Measurements from ENCODE around the gene SV2C.
"Not testable (repeated sequence)": the region's sequence is repeated elsewhere in the genome, so short reads cannot be mapped to it uniquely, and the experiment has no call there.

Gene SV2C

DNA sequence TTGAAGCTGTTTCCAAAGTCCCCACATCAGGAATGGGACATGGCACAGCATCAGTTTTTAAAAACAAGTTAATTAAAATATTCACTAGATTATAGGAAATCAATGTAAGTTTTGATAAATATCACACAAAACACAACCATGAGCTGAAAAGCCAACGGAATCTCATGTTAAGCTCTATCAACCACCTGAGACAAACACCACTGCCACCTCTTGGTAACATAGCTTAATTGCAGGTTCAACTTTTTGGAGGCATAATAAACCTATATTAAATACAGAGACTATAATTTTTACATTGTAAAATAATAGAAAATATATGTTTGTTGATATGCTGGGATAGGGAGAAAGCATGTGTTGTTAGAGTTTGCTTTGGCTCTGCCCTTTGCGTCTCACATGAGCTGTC is 126.1 kb downstream of the SV2C start:
- DNase-seq = no peak

DNA sequence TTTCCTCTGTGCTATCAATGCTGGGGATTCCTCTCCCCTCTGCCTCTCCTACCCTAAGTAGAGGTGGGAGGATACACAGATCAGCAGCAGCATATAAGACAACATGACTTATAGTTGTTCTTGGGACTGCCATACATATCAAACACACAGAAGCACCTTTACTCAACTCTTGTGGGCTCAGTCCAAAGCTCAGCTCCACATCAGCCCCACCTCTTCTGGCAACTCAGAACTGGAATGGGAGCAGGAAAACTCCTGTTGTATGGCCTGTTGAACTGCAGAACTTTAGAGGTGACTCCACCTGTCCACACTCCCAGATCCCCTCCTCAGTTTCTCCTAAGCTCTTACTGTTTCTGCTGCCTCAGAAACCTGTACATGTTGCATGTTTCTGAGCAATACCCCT is 127.8 kb downstream of the SV2C start:
- no peak for DNase-seq

DNA sequence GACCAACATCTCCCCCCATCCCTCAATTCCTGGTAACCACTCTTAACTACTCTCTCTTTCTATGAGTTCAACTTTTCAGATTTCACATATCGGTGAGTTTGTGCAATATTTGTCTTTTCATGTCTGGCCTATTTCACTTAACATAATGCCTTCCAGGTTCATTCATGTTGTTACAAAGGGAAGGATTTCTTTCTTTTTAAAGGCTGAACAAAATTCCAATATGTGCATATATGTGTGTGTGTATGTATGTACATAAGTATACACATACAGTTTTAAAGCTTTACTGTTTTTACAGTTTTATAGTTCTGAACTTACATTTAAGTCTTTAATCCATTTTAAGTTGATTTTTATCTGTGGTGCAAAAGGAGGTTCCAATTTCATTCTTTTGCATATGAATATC is 130.7 kb downstream of the SV2C start:
- no peak for DNase-seq

DNA sequence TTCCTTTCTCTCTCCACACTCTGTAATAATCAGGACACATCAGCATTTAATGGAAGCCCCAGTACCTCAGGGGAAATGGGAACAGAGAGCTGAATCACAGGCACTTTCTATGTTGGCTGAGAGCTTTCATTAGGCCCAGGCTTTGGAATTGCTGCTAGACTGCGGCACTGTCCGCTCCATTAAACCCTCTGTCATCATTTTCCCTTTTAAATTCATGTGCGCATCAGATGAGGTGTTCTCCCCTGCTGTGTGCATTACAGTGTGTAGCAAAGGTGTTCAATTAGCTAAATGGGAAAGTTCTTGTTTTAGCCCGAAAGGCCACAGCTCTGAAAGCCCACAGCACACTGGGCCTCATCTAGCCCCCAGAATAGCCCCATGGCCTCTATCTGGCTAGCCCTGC is 133.6 kb downstream of the SV2C start:
- no peak for DNase-seq

DNA sequence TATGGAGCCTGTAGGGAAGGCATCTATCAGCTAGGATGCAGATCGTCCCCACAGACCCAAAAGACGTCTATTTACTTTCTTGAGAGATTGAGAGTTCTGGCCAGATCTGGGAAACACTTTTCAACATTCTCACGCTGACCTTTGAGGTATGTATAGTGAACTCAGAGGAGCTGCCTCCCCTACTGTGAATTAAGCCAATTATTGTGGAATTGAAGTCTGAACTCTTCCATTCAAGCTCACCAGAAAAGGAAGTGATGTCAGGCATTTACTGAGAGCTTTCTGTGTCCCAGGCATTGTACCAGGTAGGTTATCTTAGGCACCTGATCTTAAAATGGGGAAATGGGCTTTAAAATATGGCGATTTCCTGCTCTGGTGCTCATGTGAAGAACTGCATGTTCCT is 136.5 kb downstream of the SV2C start:
- DNase-seq = no peak

DNA sequence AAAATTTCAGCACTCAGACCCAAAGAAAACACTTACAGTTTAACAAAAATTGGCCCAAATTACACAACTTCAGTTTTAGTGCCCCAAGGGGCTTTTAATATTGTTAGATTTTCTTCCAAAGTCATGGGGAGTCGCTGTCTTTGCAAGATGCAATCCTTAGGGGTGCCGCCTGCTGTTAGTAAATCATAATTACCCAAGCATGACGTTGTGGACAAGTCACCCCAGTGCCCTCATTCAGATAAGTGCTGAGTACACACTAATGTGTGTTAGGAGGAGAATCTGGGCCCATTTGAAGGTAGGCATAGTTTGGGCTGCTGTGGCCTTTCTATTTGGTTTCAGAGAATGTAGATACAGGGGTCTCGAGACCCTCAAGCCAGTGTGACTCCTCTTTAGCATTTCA is 138.1 kb downstream of the SV2C start:
- DNase-seq = no peak

DNA sequence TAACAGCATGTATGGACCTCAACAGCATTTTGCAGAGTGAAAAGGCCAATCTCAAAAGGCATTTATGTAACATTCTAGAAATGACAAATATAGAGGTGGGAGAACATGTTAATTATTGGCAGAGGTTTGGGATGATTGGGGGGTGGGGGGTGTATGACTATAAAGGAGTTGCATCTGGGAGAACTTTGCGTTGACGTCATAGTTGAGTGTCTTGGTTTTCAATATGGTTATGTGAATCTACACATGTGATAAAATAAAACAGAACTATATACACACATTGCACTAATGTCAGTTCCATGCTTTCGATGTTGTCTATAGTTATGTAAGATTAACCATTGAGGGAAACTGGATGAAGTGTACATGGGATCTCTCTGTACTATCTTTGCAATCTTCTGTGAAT is 139.1 kb downstream of the SV2C start:
- DNase-seq = no peak

DNA sequence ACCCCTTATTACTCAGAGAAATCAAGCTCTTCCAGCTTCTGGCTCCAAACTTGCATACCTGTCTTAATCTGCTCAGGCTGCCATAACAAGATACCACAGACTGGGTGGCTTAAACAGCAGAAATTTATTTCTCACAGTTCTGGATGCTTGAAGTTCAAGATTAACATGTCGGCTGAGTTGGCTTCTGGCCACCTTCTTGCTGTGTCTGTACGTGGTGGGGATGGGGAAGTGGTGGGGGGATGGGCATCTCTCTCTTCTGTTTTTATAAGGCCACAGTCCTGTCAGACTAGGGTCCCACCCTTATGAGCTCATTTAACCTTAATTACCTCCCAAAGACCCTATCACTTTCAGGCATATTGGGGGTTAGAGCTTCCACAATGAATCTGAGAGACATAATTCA is 140.5 kb downstream of the SV2C start:
- no peak for DNase-seq

DNA sequence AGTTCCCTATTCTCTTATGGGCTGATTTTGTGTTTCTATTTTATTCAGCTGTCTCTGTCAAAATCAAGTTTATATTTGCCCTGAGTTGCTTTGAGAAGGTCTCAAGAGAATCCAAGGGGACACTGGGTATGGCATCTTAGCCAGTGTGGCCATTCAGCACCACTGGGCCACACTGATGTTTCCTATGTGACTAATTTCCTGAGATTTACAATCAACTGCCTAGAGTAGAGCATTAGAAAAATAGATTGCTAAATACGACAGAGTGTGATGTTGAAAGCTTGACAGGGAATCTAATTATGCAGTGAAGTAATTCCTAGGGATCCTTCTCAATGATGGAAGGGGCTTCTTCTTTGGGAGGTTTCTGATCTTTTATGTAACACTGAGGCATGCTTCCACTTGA is 141.7 kb downstream of the SV2C start:
- no peak for DNase-seq

DNA sequence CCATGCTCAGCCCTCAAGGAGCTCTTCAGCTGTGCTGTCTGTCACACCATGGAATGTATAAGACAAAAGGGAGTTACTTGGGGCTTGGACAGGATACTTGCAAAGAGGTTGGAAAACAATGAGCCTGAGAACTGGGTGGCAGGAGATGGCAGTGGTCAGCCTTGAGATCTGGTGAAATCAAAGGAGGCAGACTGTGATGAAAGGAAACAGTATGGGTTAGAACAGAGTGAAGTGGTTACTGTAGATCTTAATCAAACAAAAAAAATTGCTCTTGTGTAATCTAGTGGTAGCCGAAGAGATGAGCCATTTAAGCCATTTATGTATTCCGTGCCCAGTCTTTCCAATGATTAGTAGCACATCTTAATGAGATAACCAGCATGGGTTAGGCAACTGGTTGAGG is 142.2 kb downstream of the SV2C start:
- no peak for DNase-seq

DNA sequence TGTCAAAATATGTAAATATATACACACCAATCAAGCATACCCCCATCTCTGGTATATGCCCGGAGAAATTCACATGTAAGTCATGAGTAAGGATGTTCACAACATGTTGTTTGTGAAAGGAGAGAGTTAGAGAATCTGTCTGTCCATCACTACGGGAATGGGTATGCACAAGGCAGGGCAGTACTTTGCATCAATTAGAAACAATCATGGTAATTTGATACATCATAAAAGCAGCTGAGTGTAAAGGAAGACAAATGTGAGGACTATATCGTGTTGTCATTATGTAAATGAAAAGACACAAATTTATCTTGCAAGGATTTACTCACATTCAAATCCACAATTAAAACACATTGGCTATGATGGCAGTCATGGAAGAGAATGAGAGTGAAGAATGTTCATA is 146.7 kb downstream of the SV2C start:
- DNase-seq = no peak

DNA sequence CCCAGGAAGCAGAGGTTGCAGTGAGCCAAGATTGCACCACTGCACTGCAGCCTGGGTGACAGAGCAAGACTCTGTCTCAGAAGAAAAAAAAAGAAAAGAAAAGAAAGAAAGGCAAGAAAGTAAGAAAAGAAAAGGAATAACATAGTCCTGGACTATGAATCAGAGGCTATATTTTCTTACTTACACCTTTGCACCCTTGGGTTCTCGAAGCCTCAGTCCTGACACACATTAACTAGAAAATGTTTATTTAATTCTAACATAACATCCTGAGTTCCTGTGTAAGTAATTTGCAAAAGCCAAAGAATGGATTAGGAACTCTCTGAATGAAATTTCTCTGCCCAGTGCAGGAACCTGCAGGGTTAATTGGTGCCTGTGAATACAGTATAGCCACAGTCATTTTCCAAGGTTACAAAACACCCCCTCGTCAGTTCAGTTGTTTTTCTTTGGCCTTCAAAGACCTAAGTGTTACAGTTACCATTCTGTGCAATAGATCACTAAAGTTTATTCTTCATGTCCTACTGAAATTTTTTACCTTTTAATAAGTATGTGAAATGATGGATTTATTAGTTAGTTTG is 147.6 kb downstream of the SV2C start:
- no peak for DNase-seq

DNA sequence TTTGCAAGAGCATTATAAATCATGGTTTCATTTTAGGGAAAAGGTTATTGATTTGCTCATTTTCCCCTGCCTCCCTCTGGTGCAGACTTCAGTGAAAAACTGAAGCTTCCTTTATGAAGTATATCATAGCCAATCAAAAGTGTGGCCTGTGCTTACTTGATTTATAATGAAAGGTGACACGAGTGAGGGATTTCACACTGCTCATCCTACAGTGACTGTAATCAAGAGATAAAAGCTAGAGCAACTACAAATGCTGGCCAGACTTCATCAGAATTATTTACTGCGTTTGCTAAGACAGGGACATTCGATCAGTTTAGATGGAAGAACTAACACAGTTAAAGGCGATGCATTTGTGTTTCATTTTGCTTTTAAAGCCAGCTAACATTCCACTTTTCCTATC is 151.5 kb downstream of the SV2C start:
- no peak for DNase-seq

DNA sequence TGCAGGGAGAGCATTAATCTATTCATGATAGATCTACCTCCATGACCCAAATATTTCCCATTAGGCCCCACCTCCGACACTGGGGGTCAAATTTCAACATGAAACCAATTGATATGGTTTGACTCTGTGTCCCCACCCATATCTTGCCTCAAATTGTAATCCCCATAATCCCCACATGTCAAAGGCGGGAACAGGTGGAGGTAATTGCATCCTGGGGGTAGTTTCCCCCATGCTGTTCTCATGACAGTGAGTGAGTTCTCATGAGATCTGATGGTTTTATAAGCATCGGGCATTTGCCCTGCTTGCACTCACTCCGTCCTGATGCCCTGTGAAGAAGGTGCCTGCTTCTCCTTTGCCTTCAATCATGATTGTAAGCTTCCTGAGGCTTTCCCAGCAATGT is 153.5 kb downstream of the SV2C start:
- DNase-seq = no peak

DNA sequence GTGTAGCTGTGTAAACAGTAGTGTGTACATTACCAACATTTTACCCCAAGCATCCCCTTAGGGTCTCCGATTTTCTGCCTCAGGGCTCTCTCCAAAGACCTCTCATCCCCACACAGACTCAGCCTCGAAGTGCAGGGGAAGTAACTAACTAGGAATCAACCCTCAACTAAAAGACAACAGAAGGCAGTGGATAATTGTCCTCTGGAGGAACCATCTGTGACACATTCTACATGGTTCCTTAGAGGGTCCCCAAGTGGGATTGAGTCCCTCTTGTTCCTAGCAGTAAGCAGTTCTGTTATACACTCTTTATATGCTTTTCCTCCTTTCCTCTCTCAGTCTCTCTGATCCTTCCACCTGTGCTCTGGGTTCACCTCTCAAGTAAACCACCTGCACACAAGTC is 157.2 kb downstream of the SV2C start:
- no peak for DNase-seq

DNA sequence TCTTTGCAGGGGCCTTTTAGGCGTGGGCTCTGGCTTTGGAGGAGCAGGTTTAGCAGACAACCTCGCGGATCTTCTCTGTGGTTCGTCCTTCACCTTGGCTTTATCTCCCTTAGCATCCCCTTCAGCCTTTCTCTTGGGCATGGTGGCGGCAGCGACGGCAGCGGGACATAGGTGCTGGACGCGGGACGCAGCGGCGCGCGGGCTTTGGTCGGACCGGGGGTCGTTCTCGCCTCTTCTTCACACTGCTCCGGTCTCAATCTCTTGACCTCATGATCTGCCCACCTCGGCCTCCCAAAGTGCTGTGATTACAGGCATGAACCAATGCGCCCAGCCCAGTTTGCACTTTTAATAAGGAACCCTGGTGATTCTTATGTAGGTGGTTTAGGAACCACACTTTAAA is 159.0 kb downstream of the SV2C start:
- DNase-seq = not testable (repeated sequence)

DNA sequence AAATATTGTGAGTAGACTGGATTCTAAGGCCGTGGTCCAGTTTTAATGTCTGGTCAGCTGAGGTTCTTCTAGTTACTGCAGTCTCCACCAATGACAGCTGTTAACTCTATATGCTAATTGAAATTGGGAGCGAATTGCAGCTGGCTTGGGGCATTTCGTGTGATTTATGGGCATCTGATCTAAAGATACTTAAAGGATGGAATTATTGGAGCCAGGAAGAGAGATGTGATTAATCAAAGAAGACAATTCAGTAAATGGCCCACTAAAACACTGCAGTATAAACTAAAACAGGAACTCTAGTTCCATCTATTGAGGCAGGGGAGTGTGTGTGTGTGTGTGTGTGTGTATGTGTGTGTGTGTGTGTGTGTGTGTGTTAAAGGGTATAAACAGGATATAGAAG is 162.4 kb downstream of the SV2C start:
- no peak for DNase-seq

DNA sequence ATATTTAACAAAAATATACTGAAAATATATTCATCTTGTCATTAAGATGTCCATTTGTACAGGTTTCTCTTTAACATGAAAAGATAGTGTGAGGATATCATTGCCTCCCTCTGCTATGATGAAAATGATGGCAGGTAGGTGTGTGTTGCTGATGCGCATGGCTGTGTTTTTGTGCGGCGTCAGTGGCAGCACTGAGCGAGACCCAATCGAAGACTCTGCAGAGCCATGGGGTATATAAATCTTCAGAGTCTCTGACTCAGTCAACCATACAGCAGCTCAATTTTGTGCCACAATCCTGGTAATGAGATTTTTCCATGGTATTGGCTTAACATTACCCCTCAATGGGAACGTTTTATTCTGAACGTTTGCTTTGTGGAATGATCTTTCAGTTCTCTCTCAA is 166.4 kb downstream of the SV2C start:
- DNase-seq = no peak

DNA sequence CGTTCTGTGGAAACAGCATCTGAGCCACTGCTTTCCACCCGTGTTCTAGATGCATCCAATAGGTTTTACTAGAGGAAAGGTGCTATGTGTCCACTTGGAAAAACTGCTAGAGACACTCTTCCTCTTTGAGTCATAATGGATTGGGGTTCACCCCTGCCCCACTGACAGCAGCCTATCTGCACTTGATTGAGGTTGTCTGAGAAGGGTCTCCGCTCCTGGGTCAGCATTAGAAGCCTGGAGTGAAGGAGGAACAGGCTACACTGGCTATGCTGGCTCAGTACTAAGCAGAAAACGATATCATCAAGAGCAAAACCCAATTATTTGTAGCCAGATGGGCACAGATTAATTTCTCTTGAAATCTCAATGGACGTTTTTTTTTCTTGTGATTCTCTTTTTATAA is 167.3 kb downstream of the SV2C start:
- DNase-seq = no peak

DNA sequence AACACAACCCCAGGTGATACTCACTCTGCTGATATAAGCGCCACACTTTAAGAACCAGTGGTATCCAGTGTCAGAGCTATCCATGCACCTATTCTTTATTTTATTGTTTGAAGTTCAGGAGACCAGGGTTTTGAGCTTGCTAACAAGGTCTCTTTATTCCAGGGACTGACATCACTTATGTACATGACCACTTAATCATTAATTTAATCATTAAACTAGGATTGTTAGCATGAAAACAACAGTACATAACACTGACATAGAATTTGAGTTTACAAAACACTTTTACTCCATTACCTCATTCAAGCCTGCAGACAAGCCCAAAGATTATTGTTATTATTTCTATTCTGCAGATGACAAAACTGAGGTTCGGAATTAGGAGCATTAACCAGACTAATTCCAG is 168.5 kb downstream of the SV2C start:
- no peak for DNase-seq

DNA sequence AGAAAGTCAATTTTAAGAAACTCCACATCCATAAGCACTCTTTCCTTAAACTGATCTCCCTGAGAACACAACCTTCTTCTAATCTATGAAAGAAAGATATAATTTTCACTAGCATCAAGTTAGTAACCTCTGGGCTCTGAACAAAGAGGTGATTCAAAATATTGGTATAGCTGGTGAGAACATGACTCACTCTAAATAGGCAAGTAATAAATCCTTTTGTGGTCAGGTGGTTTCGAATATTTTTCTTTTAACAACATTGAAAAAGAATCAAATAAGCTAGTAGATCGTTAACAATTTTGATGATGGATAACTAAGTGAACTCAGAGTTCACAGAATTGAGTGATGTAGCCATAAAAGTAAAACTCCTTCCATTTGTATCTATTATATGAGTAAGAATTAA is 169.3 kb downstream of the SV2C start:
- no peak for DNase-seq

DNA sequence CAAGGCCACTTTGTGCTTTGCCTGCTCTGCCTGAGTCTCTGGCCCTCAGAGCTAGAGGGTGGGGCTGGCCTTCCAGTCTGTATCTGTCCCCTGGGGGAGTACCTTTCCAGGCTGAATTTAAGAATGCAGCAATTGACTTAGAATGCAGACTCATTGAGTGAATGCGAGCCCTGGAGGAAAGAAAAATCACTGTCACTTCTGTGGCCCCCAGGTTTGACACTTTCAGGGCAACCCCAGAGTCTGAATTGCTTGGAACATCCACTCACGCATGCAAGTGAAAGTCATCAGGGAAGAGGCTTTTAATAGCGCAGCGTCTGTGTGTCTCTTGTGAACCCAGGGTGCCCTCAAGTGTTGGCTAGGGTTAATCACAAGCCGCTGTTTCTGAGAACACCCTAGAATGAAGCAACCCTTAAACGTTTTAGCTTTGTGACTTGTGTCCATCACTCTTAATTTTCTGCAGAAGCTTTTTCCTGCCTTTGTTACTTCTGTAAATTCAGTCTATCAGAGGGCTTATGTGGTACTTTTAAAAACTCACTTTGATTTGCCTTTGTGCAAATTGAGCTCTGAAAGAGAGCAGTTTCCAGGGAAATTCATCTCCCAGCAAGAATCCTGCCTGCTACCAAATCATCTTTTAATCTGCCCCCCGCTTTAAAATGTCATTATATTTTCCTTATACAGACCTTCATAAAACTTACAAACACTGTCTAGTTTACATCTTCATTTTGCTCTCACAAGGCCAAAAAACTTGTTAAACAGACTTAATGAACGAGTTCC is 173.1 kb downstream of the SV2C start:
- DNase-seq = peak; percentile 7

DNA sequence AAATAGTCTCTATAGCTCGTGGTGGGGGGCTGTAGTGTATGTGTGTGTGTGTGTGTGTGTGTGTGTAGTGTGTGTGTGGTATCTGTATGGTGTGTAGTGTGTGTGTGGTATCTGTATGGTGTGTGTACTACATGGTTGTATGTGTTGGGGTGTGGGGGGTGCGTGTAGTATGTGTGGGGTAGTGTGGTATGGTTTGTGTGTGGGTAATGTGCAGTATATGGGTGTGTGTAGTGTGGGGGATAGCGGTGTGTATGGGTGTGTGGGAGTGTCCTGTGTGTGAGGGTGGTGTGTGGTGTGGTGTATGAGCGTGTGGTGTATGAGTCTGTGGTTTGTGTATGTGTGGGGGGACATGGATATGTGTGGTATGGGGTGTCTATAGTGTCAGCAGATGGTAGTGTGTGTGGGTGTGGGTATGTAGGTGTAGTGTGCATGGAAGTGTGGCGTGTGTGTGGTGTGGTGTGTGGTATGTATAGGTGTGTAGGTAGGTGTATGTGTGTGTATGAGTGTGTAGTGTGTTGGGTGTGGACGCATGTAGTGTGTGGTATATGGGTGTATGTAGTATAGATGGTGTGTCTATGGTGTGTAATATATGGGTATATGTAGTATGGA is 174.1 kb downstream of the SV2C start:
- DNase-seq = no peak

DNA sequence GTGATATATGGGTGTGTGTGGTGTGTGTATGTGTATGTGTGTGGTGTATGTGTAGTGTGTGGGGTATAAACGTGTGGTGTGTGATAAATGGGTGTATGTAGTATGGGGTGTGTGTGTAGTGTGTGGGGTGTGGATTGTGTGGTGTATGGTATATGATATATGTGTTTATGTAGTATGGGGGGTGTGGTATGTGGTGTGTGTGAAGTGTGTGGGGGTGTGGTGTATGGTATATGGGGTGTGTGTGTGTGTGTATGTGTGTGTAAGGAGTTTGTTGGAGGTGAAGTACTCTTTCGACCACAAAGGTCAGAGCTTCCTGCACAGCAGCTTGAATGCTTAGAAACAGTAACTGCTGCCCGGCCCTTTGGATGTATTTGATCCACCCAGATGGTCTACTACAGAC is 174.7 kb downstream of the SV2C start:
- no peak for DNase-seq

DNA sequence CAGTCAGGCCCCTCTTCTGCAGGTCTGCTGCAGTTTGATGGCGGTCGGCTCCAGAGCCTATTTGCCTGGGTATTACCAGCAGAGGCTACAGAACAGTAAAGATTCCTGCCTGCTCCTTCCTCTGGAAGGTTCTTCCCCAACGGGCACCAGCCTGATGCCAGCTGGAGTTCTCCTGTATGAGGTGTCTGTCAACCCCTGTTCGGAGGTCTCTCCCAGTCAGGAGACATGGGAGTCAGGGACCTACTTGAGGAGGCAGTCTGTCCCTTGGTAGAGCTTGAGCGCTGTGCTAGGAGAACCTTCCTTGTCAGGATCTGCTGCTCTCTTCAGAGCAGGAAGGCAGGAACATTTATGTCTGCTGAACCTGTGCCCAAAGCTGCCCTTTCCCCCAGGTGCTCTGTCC is 181.5 kb downstream of the SV2C start:
- no peak for DNase-seq

All from effector CD8-positive, alpha-beta T cell (primary cell).